Measurements from ENCODE around the gene BSN. TPM values are rescaled to one million over a fixed set of nuclear protein-coding genes. Genes with fewer than 3 reads are reported as not detected.

BSN gene
- total RNA-seq, 2 donors from 2014 or later = 1.3 to 6.6 TPM

DNA sequence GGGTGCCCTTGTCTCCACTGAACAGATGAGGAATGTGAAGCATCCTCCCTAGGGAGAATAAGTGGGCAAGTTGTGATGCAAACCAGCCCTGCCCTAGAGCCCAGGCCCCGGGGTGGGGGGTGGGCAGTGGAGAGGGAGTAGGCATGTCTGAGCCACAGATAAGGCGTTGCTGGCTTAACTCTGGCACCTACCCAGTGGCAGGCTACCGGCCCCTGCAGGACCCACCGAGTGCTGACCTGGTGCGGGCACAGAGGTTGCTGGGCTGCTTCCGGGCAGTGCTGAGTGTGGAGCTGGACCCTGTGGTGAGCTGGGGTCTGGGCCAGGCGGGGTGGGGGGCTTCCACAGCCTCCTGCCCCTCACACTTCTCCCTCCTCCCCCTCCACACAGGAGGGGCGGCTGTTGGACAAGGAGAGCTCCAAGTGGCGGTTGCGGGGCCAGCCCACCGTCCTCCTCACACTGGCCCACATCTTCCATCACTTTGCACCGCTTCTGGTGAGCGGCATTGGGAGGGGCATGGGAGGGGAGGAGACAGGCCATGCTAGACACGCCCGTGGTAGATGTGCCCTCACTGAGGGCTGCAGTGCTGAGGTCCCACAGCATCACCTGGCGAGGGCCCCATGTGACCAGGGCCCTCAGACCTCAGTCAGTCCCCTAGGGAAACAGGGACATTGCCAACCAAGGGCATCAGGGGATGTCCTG lies 145.2 kb downstream of the BSN start:
- Histone ChIP-seq H3K4me3 (no peak overlapping the region), H3K9me3 (no peaks in the 10 kb centered on the region), H3K4me1 (no peaks in the 10 kb centered on the region), H3K36me3 (replicated peaks in 1 of 2; ENCODE audit: insufficient read depth in 1 of 2, low read depth in 2 of 2) (peaks cover 0 to 4% of the 10 kb centered on the region in 2 donors), H3K27ac (no peak overlapping the region), H3K27me3 (no peaks in the 10 kb centered on the region)
- WGBS, 2 donors = 93 to 95% methylated on average over 5 to 13 of the region's 16 CpGs
- no peak for DNase-seq
- no peak for TF ChIP-seq POLR2A (IDR thresholded peaks at IDR 0.05)
- TF ChIP-seq, protein P1, sequence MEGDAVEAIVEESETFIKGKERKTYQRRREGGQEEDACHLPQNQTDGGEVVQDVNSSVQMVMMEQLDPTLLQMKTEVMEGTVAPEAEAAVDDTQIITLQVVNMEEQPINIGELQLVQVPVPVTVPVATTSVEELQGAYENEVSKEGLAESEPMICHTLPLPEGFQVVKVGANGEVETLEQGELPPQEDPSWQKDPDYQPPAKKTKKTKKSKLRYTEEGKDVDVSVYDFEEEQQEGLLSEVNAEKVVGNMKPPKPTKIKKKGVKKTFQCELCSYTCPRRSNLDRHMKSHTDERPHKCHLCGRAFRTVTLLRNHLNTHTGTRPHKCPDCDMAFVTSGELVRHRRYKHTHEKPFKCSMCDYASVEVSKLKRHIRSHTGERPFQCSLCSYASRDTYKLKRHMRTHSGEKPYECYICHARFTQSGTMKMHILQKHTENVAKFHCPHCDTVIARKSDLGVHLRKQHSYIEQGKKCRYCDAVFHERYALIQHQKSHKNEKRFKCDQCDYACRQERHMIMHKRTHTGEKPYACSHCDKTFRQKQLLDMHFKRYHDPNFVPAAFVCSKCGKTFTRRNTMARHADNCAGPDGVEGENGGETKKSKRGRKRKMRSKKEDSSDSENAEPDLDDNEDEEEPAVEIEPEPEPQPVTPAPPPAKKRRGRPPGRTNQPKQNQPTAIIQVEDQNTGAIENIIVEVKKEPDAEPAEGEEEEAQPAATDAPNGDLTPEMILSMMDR (IDR thresholded peaks at IDR 0.05) = no peak
- intact Hi-C loops (cut with DNase I) = no loop called here
- no peak for ATAC-seq

DNA sequence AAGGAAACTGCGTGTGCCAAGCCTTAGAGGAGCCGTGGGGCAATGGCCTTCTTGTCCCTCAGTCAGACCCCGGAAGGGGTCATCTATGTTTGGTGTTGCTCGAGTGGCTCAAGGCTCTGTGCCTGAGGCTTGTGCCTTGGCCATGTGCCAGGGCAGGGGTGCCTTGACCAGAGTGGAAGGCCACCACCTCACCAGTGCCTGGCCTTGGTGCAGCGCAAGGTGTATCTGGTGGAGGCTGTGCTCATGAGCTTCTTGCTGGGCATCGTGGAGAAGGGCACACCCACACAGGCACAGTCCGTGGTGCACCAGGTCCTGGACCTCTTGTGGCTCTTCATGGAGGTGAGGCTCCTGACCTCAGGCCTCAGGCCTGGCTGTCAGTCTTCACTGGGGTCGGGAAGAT lies 145.7 kb downstream of the BSN start:
- ATAC-seq (no peak), DNase-seq (no peak)
- H3K36me3 ChIP-seq (replicated peaks in 1 of 2; ENCODE audit: insufficient read depth in 1 of 2, low read depth in 2 of 2) = peaks cover 0 to 4% of the 10 kb centered on the region in 2 donors

DNA sequence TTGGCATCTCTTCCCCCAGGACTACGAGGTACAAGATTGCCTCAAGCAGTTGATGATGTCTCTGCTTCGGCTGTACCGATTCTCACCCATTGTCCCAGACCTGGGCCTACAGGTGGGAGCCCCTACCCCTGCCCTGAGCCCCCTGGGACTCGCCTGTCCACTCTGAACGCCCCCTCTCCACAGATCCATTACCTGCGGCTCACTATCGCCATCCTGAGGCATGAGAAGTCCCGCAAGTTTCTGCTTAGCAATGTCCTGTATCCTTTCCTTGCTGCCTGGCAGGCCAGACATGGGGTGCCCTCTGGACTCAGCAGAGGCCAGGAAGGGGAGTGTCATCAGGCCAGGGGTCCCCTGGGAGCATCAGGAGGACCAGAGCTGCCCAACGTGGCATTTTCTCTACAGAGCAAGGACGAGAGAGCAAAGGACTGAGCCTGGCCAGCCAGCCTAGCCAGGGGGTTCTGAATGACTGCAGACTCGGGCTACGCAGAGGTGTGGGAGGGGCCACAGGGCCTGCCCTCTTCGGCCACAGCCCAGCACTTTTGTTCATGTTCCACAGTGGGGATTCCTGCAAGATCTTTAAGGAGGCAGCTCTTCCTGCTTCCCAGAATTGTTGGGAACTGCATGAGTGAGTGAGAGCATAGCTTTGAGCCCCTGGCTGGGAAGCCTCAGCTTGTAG lies 146.3 kb downstream of the BSN start:
- Histone ChIP-seq H3K36me3 (replicated peaks in 1 of 2; ENCODE audit: insufficient read depth in 1 of 2, low read depth in 2 of 2) (peaks cover 0 to 6% of the 10 kb centered on the region in 2 donors), H3K9me3 (no peaks in the 10 kb centered on the region), H3K4me3 (no peak overlapping the region), H3K4me1 (no peaks in the 10 kb centered on the region), H3K27me3 (no peaks in the 10 kb centered on the region), H3K27ac (no peak overlapping the region)
- DNase-seq (no peak), ATAC-seq (no peak)
- TF ChIP-seq POLR2A (IDR thresholded peaks at IDR 0.05) = no peak
- 72 to 78% methylated on average over 5 to 13 of the region's 13 CpGs for WGBS, 2 donors
- intact Hi-C loops (cut with DNase I) = loop anchor here (10.0 kb wide), 1 partner anchor 134 kb away; no protein-coding TSS in a partner anchor

More for the DNA sequence above, 145.7 kb downstream of the BSN start:
- WGBS, 2 donors = 78 to 82% methylated on average over 2 to 8 of the region's 8 CpGs
- Histone ChIP-seq H3K4me1 (no peaks in the 10 kb centered on the region), H3K9me3 (no peaks in the 10 kb centered on the region), H3K4me3 (no peak overlapping the region), H3K27ac (no peak overlapping the region), H3K27me3 (no peaks in the 10 kb centered on the region)
- intact Hi-C loops (cut with DNase I) = loop anchor here (10.0 kb wide), 1 partner anchor 135 kb away; no protein-coding TSS in a partner anchor
- TF ChIP-seq, protein P1 (IDR thresholded peaks at IDR 0.05) = no peak
- no peak for TF ChIP-seq POLR2A (IDR thresholded peaks at IDR 0.05)

DNA sequence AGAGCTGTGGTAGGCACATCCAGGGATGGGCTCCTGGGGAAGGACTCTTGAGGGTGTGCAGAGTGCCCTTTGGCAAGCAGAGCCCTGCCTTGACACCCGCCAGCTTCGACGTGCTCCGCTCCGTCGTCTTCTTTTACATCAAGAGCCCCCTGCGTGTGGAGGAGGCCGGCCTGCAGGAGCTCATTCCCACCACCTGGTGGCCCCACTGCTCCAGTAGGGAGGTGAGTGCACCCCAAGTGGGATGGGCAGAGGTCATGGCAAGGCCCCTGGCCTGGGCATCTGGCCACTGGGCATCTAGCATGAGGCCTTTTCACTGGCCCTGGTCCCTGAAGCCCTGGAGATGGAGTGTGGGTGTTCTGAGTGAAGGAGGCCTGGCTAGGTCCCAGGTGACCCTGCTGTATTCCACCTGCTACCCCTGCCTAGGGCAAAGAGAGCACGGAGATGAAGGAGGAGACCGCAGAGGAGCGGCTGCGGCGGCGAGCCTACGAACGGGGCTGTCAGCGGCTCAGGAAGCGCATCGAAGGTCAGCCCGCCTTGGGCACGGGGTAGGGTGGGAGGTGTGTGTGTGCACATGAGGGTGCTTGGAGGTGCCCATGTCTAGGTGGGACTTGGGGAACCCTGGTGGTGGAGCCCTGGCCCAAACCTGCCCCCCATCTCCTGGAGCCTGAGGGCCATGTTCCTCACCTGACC lies 147.3 kb downstream of the BSN start:
- no peak overlapping the region for H3K27ac ChIP-seq
- intact Hi-C loops (cut with DNase I) = loop anchor here (10.0 kb wide), 1 partner anchor 133 kb away; no protein-coding TSS in a partner anchor
- no peak for TF ChIP-seq POLR2A (IDR thresholded peaks at IDR 0.05)
- TF ChIP-seq, protein P1 (IDR thresholded peaks at IDR 0.05) = peak in 4 of 7 experiments; percentile 12 to 29 (median 17)
- peaks cover 0 to 9% of the 10 kb centered on the region in 2 donors for H3K36me3 ChIP-seq (replicated peaks in 1 of 2; ENCODE audit: insufficient read depth in 1 of 2, low read depth in 2 of 2)
- WGBS, 2 donors = 80 to 84% methylated on average over 16 to 21 of the region's 21 CpGs
- no peaks in the 10 kb centered on the region for H3K4me1 ChIP-seq
- no peaks in the 10 kb centered on the region for H3K27me3 ChIP-seq
- ATAC-seq = no peak
- H3K4me3 ChIP-seq = no peak overlapping the region
- no peaks in the 10 kb centered on the region for H3K9me3 ChIP-seq
- no peak for DNase-seq

DNA sequence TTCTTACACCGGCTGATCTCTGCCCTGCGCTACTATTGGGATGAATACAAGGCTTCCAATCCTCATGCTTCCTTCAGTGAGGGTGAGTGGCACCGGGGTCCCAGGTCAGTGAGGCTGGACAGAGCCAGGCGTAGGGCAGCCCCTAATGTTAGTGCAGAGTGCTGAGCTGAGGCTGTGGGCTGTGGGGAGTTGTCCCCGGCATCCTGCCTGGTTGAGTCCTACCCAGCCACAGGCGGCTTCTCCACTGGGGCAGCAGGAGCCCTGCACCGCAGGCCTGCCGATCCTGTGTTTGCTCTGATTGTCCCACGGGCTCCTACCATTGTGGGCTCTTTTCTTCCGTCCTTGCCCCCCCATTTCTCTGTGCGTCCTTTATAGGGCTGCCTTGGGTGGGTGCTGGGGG lies 148.4 kb downstream of the BSN start:
- DNase-seq (no peak), ATAC-seq (no peak)
- H3K36me3 ChIP-seq (replicated peaks in 1 of 2; ENCODE audit: insufficient read depth in 1 of 2, low read depth in 2 of 2) = peaks cover 0 to 9% of the 10 kb centered on the region in 2 donors
- no peaks in the 10 kb centered on the region for H3K4me1 ChIP-seq
- H3K9me3 ChIP-seq = no peaks in the 10 kb centered on the region
- H3K27ac ChIP-seq = no peak overlapping the region
- no peaks in the 10 kb centered on the region for H3K27me3 ChIP-seq
- TF ChIP-seq POLR2A (IDR thresholded peaks at IDR 0.05) = no peak
- TF ChIP-seq, protein P1 (IDR thresholded peaks at IDR 0.05) = no peak
- WGBS, 2 donors = 85% methylated on average over 11 of the region's 11 CpGs; no CpG with 5 or more reads in 1 of the 2 donors
- no peak overlapping the region for H3K4me3 ChIP-seq
- intact Hi-C loops (cut with DNase I) = loop anchor here (10.0 kb wide), 1 partner anchor 132 kb away; no protein-coding TSS in a partner anchor

Data from body of pancreas (tissue), 4 donors.